ENCODE measurements around the gene TRABD2A.

Gene TRABD2A

GRCh38 chr2:84904717-84905174, 23.9 kb upstream of the TRABD2A start:
- DNase-seq, result peak; percentile 21

GRCh38 chr2:84904151-84904550, 23.3 kb upstream of the TRABD2A start:
- no peak for DNase-seq

GRCh38 chr2:84902526-84902925, 21.6 kb upstream of the TRABD2A start:
- DNase-seq, result no peak

GRCh38 chr2:84901593-84902120, 20.8 kb upstream of the TRABD2A start:
- no peak for DNase-seq

- no peak for DNase-seq
These were observed 20.1 kb upstream of the TRABD2A start for GRCh38 chr2:84900971-84901370.

- DNase-seq, result no peak
These were observed 18.7 kb upstream of the TRABD2A start for GRCh38 chr2:84899304-84900204.

GRCh38 chr2:84897773-84898172, 16.9 kb upstream of the TRABD2A start:
- no peak for DNase-seq

GRCh38 chr2:84896567-84896966, 15.7 kb upstream of the TRABD2A start:
- DNase-seq, result no peak

GRCh38 chr2:84894758-84895520, 14.1 kb upstream of the TRABD2A start:
- no peak for DNase-seq

GRCh38 chr2:84894131-84894586, 13.3 kb upstream of the TRABD2A start:
- peak; percentile 79 for DNase-seq

GRCh38 chr2:84891355-84892010, 10.6 kb upstream of the TRABD2A start:
- DNase-seq, result no peak

GRCh38 chr2:84889332-84889731, 8.4 kb upstream of the TRABD2A start:
- no peak for DNase-seq

GRCh38 chr2:84888401-84889276, 7.8 kb upstream of the TRABD2A start:
- DNase-seq, result no peak

- DNase-seq, result no peak
These were observed 5.9 kb upstream of the TRABD2A start for GRCh38 chr2:84886791-84887190.

GRCh38 chr2:84885111-84885510, 4.2 kb upstream of the TRABD2A start:
- DNase-seq, result no peak

- no peak for DNase-seq
These were observed 3.6 kb upstream of the TRABD2A start for GRCh38 chr2:84884449-84884848.

- DNase-seq, result no peak
These were observed 2.1 kb upstream of the TRABD2A start for GRCh38 chr2:84882775-84883550.

- no peak for DNase-seq
These were observed 1.5 kb upstream of the TRABD2A start for GRCh38 chr2:84882414-84882738.

- DNase-seq, result peak; percentile 35
These were observed 913 bp upstream of the TRABD2A start for GRCh38 chr2:84881581-84882413.

GRCh38 chr2:84880395-84880644, 564 bp downstream of the TRABD2A start:
- no peak for DNase-seq

Data from COR-L47 (cell line).